ENCODE data around the gene FURIN.

DNA sequence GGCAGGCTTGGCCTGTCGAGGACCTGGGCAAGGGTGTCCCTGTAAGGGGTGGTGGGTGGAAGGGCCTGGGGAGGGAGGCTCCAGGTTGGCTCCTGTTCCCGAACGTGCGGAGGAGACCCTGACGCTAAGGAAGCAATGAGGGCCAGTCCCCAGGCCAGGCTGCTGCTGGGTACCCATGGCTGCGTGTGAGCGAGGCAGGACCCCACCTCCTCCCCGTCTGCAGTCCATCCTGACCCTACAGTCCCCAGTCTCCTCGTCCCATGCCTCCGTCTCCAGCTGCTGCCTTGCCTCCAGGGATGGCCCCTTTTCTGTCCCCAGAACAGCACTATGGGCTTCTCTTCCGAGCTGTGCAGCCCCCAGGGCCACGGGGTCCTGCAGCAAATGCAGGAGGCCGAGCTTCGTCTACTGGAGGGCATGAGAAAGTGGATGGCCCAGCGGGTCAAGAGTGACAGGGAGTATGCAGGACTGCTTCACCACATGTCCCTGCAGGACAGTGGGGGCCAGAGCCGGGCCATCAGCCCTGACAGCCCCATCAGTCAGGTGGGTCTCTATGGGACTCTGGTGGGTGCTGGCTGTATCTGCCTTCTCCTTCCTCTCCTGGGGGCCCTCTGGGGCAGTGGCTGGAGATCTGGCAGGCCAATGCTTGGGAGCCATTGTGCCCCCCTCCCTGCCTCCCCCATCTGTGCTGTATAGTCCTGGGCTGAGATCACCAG, 16.5 kb downstream of the FURIN start:
- TF ChIP-seq, protein P1, sequence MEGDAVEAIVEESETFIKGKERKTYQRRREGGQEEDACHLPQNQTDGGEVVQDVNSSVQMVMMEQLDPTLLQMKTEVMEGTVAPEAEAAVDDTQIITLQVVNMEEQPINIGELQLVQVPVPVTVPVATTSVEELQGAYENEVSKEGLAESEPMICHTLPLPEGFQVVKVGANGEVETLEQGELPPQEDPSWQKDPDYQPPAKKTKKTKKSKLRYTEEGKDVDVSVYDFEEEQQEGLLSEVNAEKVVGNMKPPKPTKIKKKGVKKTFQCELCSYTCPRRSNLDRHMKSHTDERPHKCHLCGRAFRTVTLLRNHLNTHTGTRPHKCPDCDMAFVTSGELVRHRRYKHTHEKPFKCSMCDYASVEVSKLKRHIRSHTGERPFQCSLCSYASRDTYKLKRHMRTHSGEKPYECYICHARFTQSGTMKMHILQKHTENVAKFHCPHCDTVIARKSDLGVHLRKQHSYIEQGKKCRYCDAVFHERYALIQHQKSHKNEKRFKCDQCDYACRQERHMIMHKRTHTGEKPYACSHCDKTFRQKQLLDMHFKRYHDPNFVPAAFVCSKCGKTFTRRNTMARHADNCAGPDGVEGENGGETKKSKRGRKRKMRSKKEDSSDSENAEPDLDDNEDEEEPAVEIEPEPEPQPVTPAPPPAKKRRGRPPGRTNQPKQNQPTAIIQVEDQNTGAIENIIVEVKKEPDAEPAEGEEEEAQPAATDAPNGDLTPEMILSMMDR (IDR thresholded peaks at IDR 0.05): no peak
- no peak for TF ChIP-seq EP300 (IDR thresholded peaks at IDR 0.05)

All from tibial nerve (tissue), 4 donors.